ENCODE measurements around the gene SACS. TPM values are rescaled to one million over a fixed set of nuclear protein-coding genes. Genes with fewer than 3 reads are reported as not detected.
"Not testable (repeated sequence)": the region's sequence is repeated elsewhere in the genome, so short reads cannot be mapped to it uniquely, and the experiment has no call there.

The SACS gene
- total RNA-seq, 2 donors from 2014 or later: 28.2 to 65.5 TPM

GRCh38 chr13:23319883-23320224 lies 113.6 kb downstream of the SACS start:
- Mint-ChIP-seq H3K27me3 (peaks cover 5 to 10% of the 10 kb centered on the region in 2 donors), H3K4me1 (ENCODE audit: low read depth in 2 of 2) (peaks cover 28 to 36% of the 10 kb centered on the region in 2 donors), H3K27ac (no peak overlapping the region), H3K4me3 (no peak overlapping the region), H3K36me3 (no peaks in the 10 kb centered on the region), H3K9me3 (no peaks in the 10 kb centered on the region)
- ATAC-seq (no peak), DNase-seq (ENCODE audit: low spot score) (no peak)

GRCh38 chr13:23314837-23315236 lies 118.7 kb downstream of the SACS start:
- H3K4me1 Mint-ChIP-seq (ENCODE audit: low read depth in 2 of 2): peaks cover 8 to 14% of the 10 kb centered on the region in 2 donors
- H3K27ac Mint-ChIP-seq; ATAC-seq; H3K36me3 Mint-ChIP-seq; DNase-seq (ENCODE audit: low spot score); H3K27me3 Mint-ChIP-seq; H3K9me3 Mint-ChIP-seq; H3K4me3 Mint-ChIP-seq: not testable (repeated sequence)

DNA sequence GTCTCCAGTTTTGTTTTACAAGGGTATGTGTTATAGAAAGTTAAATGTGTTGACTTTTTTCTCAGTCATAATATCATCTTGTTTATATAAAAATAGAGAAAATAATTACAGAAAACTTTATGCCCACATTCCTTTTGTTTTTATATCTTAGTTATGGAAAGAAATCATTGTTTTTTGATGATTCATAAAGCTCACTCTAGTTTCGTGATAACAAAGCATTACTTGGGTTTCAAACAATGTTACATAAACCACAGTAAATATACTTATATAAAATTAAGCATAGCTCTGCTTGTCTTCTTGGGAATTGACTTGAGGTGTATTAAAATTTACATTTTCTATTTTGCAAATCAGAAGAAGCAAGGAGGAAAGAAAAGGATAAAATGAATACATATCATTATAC lies 140.9 kb downstream of the SACS start:
- H3K4me1 Mint-ChIP-seq (ENCODE audit: low read depth in 2 of 2): no peaks in the 10 kb centered on the region
- H3K36me3 Mint-ChIP-seq: no peaks in the 10 kb centered on the region
- no peak overlapping the region for H3K4me3 Mint-ChIP-seq
- no peak overlapping the region for H3K27ac Mint-ChIP-seq
- no peak for ATAC-seq
- H3K27me3 Mint-ChIP-seq: peaks cover 8 to 10% of the 10 kb centered on the region in 2 donors
- no peak for DNase-seq (ENCODE audit: low spot score)
- H3K9me3 Mint-ChIP-seq: no peaks in the 10 kb centered on the region

GRCh38 chr13:23289917-23290357 lies 143.6 kb downstream of the SACS start:
- H3K27ac Mint-ChIP-seq: no peak overlapping the region
- ATAC-seq (no peak), DNase-seq (ENCODE audit: low spot score) (no peak)
- no peaks in the 10 kb centered on the region for H3K4me1 Mint-ChIP-seq (ENCODE audit: low read depth in 2 of 2)
- H3K36me3 Mint-ChIP-seq: no peaks in the 10 kb centered on the region
- no peak overlapping the region for H3K4me3 Mint-ChIP-seq
- no peaks in the 10 kb centered on the region for H3K9me3 Mint-ChIP-seq
- peaks cover 14 to 16% of the 10 kb centered on the region in 2 donors for H3K27me3 Mint-ChIP-seq

DNA sequence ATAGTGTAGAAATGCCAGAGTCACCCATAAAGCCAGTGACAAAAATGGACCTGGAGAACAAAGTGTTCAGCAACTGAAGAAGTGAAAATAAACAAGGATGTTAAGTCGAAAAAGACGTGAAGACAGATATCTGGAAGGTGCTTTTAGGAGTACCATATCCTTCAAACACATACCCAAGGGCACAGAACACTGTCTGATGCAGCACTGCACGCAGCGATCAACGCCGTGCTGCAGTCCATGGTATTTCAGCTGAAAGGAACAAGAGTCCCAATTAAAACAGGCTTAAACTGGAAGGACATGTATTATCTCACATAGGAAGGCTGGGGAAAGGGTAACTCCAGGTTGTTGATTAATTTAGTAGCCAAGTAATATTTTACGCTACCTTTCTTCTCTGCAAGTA lies 144.5 kb downstream of the SACS start:
- H3K4me1 Mint-ChIP-seq (ENCODE audit: low read depth in 2 of 2): no peaks in the 10 kb centered on the region
- no peak overlapping the region for H3K27ac Mint-ChIP-seq
- no peak for DNase-seq (ENCODE audit: low spot score)
- H3K27me3 Mint-ChIP-seq: peaks cover 21 to 24% of the 10 kb centered on the region in 2 donors
- no peak for ATAC-seq
- peaks cover 2% of the 10 kb centered on the region for H3K9me3 Mint-ChIP-seq
- H3K36me3 Mint-ChIP-seq: no peaks in the 10 kb centered on the region
- H3K4me3 Mint-ChIP-seq: no peak overlapping the region

GRCh38 chr13:23288564-23288963 lies 144.9 kb downstream of the SACS start:
- Mint-ChIP-seq H3K27me3 (peaks cover 21 to 26% of the 10 kb centered on the region in 2 donors), H3K9me3 (peaks cover 2% of the 10 kb centered on the region), H3K4me3 (no peak overlapping the region), H3K36me3 (no peaks in the 10 kb centered on the region), H3K27ac (no peak overlapping the region), H3K4me1 (ENCODE audit: low read depth in 2 of 2) (no peaks in the 10 kb centered on the region)
- no peak for ATAC-seq
- DNase-seq (ENCODE audit: low spot score): no peak

- Mint-ChIP-seq H3K9me3 (peaks cover 5% of the 10 kb centered on the region), H3K27me3 (peaks cover 9 to 26% of the 10 kb centered on the region in 2 donors), H3K36me3 (no peaks in the 10 kb centered on the region), H3K4me1 (ENCODE audit: low read depth in 2 of 2) (no peaks in the 10 kb centered on the region), H3K27ac (no peak overlapping the region), H3K4me3 (no peak overlapping the region)
- ATAC-seq: no peak
- no peak for DNase-seq (ENCODE audit: low spot score)
Measured at GRCh38 chr13:23279321-23279720, 154.2 kb downstream of the SACS start.

Other genes with a start within 250 kb of the SACS start
- under 1 TPM; 0.14 to 0.17 TPM for gene TNFRSF19, start 136.7 kb upstream of the SACS start, total RNA-seq